ENCODE measurements around the gene ITGA3. TPM values are rescaled to one million over a fixed set of nuclear protein-coding genes. Genes with fewer than 3 reads are reported as not detected.

The ITGA3 gene
- total RNA-seq, 1 donor from 2014 or later: 12.6 TPM

- intact Hi-C loops (cut with DNase I): no loop called here
- no peak for DNase-seq
These were observed 43.1 kb downstream of the ITGA3 start for GRCh38 chr17:50099003-50099402.

GRCh38 chr17:50100480-50100883, 44.6 kb downstream of the ITGA3 start:
- ATAC-seq (ENCODE audit: poor library complexity) (no peak), DNase-seq (no peak)
- intact Hi-C loops (cut with DNase I): no loop called here

More at GRCh38 chr17:50099003-50099402, 43.1 kb downstream of the ITGA3 start:
- no peak for ATAC-seq (ENCODE audit: poor library complexity)

GRCh38 chr17:50100921-50101345, 45.0 kb downstream of the ITGA3 start:
- peak; percentile 33 for ATAC-seq (ENCODE audit: poor library complexity)
- no peak for DNase-seq
- intact Hi-C loops (cut with DNase I): no loop called here

- intact Hi-C loops (cut with DNase I): no loop called here
- peak; percentile 78 for ATAC-seq (ENCODE audit: poor library complexity)
- DNase-seq: peak; percentile 73
These were observed 45.6 kb downstream of the ITGA3 start for GRCh38 chr17:50101346-50102163.

GRCh38 chr17:50102164-50102991, 46.5 kb downstream of the ITGA3 start:
- ATAC-seq (ENCODE audit: poor library complexity): peak; percentile 87
- DNase-seq: peak; percentile 91
- intact Hi-C loops (cut with DNase I): no loop called here

- intact Hi-C loops (cut with DNase I): no loop called here
- no peak for ATAC-seq (ENCODE audit: poor library complexity)
- no peak for DNase-seq
These were observed 47.3 kb downstream of the ITGA3 start for GRCh38 chr17:50103252-50103651.

GRCh38 chr17:50103941-50104340, 48.0 kb downstream of the ITGA3 start:
- intact Hi-C loops (cut with DNase I): no loop called here
- no peak for DNase-seq

GRCh38 chr17:50105811-50106210, 49.9 kb downstream of the ITGA3 start:
- DNase-seq (no peak), ATAC-seq (ENCODE audit: poor library complexity) (no peak)
- intact Hi-C loops (cut with DNase I): no loop called here

More at GRCh38 chr17:50103941-50104340, 48.0 kb downstream of the ITGA3 start:
- ATAC-seq (ENCODE audit: poor library complexity): no peak

- DNase-seq (peak; percentile 23), ATAC-seq (ENCODE audit: poor library complexity) (no peak)
- intact Hi-C loops (cut with DNase I): no loop called here
These were observed 50.7 kb downstream of the ITGA3 start for GRCh38 chr17:50106393-50107131.

GRCh38 chr17:50107790-50108414, 52.0 kb downstream of the ITGA3 start:
- no peak for ATAC-seq (ENCODE audit: poor library complexity)
- DNase-seq: no peak
- intact Hi-C loops (cut with DNase I): no loop called here

GRCh38 chr17:50108556-50108955, 52.6 kb downstream of the ITGA3 start:
- ATAC-seq (ENCODE audit: poor library complexity) (no peak), DNase-seq (no peak)
- intact Hi-C loops (cut with DNase I): no loop called here

- peak; percentile 13 for DNase-seq
- intact Hi-C loops (cut with DNase I): no loop called here
These were observed 53.3 kb downstream of the ITGA3 start for GRCh38 chr17:50109207-50109606.

GRCh38 chr17:50109785-50110184, 53.9 kb downstream of the ITGA3 start:
- DNase-seq (peak; percentile 47), ATAC-seq (ENCODE audit: poor library complexity) (no peak)
- intact Hi-C loops (cut with DNase I): no loop called here

More at GRCh38 chr17:50109207-50109606, 53.3 kb downstream of the ITGA3 start:
- no peak for ATAC-seq (ENCODE audit: poor library complexity)

- intact Hi-C loops (cut with DNase I): no loop called here
- ATAC-seq (ENCODE audit: poor library complexity): peak; percentile 60
- DNase-seq: peak; percentile 81
These were observed 54.9 kb downstream of the ITGA3 start for GRCh38 chr17:50110591-50111349.

- intact Hi-C loops (cut with DNase I): no loop called here
- DNase-seq: peak; percentile 81
- ATAC-seq (ENCODE audit: poor library complexity): peak; percentile 77
These were observed 56.1 kb downstream of the ITGA3 start for GRCh38 chr17:50111673-50112655.

- DNase-seq (no peak), ATAC-seq (ENCODE audit: poor library complexity) (peak; percentile 25)
- intact Hi-C loops (cut with DNase I): no loop called here
These were observed 56.8 kb downstream of the ITGA3 start for GRCh38 chr17:50112694-50113093.
